ENCODE measurements around the gene FFAR3. TPM values are rescaled to one million over a fixed set of nuclear protein-coding genes. Genes with fewer than 3 reads are reported as not detected.

FFAR3 gene
- total and polyA plus RNA-seq, 2 donors (not counting 3 experiments of a cell fraction or from before 2014, with no cell fraction given) = not detected

DNA sequence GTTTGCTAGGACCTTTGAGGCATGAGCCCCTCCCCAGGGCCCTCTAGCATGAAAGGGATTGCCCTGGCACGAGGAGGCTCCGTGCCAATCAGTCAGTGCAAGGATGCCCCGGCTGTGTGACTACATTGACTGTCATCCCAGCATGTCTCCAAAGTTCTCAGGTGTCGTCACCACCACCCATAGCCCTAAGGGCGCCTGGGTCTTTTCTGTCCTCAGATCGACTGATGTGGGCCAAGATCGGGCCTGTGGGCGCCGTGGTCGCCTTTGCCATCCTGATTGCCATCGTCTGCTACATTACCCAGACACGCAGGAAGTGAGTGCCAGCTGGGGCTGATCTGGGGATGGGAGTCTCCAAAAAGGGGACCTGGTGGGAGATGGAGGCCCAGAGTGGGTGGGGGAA, 47.9 kb upstream of the FFAR3 start:
- Histone ChIP-seq H3K4me3 (replicated peaks in 1 of 3; ENCODE audit: insufficient read depth in 1 of 3, low read depth in 1 of 3, low read length in 3 of 3) (no peak overlapping the region), H3K9me3 (replicated peaks; ENCODE audit: control insufficient read depth, insufficient read depth, low read length) (no peaks in the 10 kb centered on the region), H3K79me2 (ENCODE audit: control insufficient read depth, insufficient read depth, low read length) (no peaks in the 10 kb centered on the region), H3K4me2 (ENCODE audit: insufficient read depth, low read length) (no peak overlapping the region), H3K9me1 (replicated peaks; ENCODE audit: control insufficient read depth, extremely low read depth, insufficient read depth, low read length) (no peaks in the 10 kb centered on the region), H3K27me3 (ENCODE audit: control insufficient read depth in 2 of 2, insufficient read depth in 2 of 2, low read length in 2 of 2) (no peaks in the 10 kb centered on the region), H2AFZ (ENCODE audit: low read depth, low read length) (no peak overlapping the region), H4K20me1 (replicated peaks; ENCODE audit: control insufficient read depth, extremely low read depth, insufficient read depth, low read length) (no peaks in the 10 kb centered on the region), H3K36me3 (ENCODE audit: control insufficient read depth in 2 of 2, extremely low read depth in 1 of 2, insufficient read depth in 2 of 2, low read length in 2 of 2) (no peaks in the 10 kb centered on the region), H3K4me1 (ENCODE audit: control insufficient read depth, extremely low read depth, insufficient read depth, low read length) (no peaks in the 10 kb centered on the region), H3K27ac (ENCODE audit: insufficient read depth, low read depth, low read length) (no peak overlapping the region), H3K9ac (replicated peaks; ENCODE audit: extremely low read depth, insufficient read depth, low read length) (no peak overlapping the region)
- dilution Hi-C loops (cut with MboI; ENCODE audit: extremely low pct_ligation_motif_present, low sequenced_read_pairs) (no loop called here), intact Hi-C loops (cut with micrococcal nuclease) (no loop called here)
- ChIA-PET CTCF (no interaction called here), POLR2A (no interaction called here)
- FAIRE-seq (no peak), DNase-seq (ENCODE audit: low read depth, low spot score) (no peak)
- TF ChIP-seq EZH2 (IDR thresholded peaks at IDR 0.05; ENCODE audit: borderline replicate concordance, low read depth, low read length, severe bottlenecking) (no peak), JUN (IDR thresholded peaks at IDR 0.05; ENCODE audit: borderline replicate concordance, insufficient read depth, insufficient read length, low read depth) (no peak), FOS (IDR thresholded peaks at IDR 0.05; ENCODE audit: borderline replicate concordance, insufficient read depth, low read length) (no peak), POLR2A (IDR thresholded peaks at IDR 0.05; ENCODE audit: low read depth, low read length) (no peak), POLR2AphosphoS5 (IDR thresholded peaks at IDR 0.05; ENCODE audit: insufficient read depth, low read depth, low read length) (no peak), GATA2 (IDR thresholded peaks at IDR 0.05; ENCODE audit: insufficient read depth, insufficient read length, low read depth, low read length) (no peak), MYC (IDR thresholded peaks at IDR 0.05; ENCODE audit: low read depth, low read length) (no peak)
- TF ChIP-seq, protein P1, sequence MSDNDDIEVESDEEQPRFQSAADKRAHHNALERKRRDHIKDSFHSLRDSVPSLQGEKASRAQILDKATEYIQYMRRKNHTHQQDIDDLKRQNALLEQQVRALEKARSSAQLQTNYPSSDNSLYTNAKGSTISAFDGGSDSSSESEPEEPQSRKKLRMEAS (IDR thresholded peaks at IDR 0.05; ENCODE audit: insufficient read depth, insufficient read length) = no peak
- TF ChIP-seq, protein P2, sequence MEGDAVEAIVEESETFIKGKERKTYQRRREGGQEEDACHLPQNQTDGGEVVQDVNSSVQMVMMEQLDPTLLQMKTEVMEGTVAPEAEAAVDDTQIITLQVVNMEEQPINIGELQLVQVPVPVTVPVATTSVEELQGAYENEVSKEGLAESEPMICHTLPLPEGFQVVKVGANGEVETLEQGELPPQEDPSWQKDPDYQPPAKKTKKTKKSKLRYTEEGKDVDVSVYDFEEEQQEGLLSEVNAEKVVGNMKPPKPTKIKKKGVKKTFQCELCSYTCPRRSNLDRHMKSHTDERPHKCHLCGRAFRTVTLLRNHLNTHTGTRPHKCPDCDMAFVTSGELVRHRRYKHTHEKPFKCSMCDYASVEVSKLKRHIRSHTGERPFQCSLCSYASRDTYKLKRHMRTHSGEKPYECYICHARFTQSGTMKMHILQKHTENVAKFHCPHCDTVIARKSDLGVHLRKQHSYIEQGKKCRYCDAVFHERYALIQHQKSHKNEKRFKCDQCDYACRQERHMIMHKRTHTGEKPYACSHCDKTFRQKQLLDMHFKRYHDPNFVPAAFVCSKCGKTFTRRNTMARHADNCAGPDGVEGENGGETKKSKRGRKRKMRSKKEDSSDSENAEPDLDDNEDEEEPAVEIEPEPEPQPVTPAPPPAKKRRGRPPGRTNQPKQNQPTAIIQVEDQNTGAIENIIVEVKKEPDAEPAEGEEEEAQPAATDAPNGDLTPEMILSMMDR (IDR thresholded peaks at IDR 0.05; ENCODE audit: extremely low read depth in 1 of 2, insufficient read depth in 1 of 2, low read depth in 1 of 2, low read length in 2 of 2) = no peak
- BruUV-seq (replicated peaks) = no TSS peak

All from endothelial cell of umbilical vein (primary cell).